Activated T-cell treated with anti-CD3 and anti-CD28 coated beads for 48 hours (primary cell): ENCODE data around the gene OAS1.
"Not testable (repeated sequence)": the region's sequence is repeated elsewhere in the genome, so short reads cannot be mapped to it uniquely, and the experiment has no call there.

ENCODE experiments used
- DNase-seq: peaks from one replicate; pipeline ENCODE4 v3.0.0-alpha.2; 2020; ENCODE audit warnings: low read depth

OAS1 gene

DNA sequence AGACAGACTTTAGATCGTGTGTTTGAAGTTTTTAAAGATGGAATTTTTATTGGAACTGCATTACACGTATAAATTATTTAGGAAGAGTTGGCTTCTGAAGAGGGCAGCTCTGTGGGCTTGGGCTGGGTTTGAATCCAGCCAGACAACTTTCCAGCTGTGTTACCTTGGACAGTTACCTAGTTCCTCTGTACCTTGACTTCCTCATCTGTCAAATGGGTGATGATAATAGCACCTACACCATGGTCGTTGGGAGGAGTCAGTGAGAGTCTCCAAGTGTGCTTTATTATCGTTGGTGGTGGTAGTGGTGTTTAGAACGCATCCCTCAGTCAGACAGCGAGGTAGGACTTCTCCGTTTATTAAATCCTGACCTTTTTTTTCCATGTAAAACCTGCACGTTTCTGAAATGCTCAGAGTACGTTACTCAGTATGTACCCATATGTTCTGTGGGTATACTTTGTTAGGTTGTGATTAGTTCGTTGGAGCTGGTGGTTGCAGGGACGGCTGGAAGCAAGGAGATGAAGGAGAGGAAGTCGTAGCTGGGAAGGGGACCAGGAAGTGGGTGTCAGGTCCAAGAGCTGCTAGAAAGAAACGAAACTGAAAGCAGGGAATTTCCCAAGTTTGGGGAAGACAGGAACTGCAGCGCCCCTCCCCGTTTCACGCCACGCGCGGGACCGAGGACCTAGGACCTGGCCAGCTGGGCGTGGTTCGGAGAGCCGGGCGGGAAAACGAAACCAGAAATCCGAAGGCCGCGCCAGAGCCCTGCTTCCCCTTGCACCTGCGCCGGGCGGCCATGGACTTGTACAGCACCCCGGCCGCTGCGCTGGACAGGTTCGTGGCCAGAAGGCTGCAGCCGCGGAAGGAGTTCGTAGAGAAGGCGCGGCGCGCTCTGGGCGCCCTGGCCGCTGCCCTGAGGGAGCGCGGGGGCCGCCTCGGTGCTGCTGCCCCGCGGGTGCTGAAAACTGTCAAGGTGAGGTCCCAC is 31.3 kb downstream of the OAS1 start, which contains the start of gene OAS3:
TSS of gene OAS3 (plus strand) at position 734 of the 979 bp plus-strand sequence. CDS start at position 791, 57 bp downstream.
- DNase-seq: peak; percentile 27

DNA sequence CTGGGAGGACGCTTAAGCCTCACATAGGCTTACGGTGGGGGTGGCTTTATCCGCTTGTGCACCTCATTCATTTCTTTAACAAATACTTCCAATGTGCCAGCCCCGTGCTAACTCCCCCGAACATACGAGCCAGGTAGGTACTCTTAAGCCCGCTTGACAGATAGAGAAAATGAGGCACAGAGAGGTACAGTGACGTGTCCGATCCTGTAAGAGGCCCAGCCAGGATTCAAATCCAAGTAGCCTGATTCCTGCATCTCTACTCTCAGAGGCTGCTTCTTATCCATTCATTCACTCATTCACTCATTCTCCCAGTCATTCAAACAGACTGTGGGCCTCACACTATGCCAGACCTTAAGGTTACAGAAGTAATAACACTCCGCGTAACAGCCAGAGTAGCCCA is 32.0 kb downstream of the OAS1 start:
- DNase-seq: no peak

DNA sequence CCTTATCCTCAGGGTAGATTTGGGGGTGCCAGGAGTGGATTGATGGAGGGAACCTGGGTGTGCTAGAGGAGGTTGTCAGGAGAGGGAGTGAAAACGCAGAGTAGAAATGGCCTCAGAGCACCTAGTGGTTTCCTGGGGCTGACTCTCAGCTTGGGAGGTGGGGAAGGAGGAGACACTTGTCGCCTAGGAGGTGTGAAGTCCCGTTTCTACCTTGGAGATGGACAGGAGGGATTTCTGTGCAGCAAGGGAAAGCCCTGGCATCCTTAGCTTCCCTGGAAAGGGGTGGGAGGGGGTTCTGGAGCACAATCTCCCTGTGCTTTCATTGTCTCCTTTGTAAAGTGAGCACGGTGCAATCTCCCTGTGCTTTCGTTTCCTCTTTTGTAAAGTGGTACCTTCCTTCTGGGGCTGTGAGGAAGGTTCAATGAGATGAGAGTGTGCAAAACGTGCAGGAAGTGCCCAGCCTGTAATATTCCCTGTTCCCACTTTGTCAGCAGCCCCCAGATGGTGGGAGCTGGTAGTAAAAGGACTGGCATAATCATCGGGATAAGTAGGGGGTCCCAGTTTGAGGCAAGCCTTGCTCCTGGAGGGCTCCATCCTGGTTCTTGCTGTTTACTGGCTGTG is 33.1 kb downstream of the OAS1 start:
- no peak for DNase-seq

DNA sequence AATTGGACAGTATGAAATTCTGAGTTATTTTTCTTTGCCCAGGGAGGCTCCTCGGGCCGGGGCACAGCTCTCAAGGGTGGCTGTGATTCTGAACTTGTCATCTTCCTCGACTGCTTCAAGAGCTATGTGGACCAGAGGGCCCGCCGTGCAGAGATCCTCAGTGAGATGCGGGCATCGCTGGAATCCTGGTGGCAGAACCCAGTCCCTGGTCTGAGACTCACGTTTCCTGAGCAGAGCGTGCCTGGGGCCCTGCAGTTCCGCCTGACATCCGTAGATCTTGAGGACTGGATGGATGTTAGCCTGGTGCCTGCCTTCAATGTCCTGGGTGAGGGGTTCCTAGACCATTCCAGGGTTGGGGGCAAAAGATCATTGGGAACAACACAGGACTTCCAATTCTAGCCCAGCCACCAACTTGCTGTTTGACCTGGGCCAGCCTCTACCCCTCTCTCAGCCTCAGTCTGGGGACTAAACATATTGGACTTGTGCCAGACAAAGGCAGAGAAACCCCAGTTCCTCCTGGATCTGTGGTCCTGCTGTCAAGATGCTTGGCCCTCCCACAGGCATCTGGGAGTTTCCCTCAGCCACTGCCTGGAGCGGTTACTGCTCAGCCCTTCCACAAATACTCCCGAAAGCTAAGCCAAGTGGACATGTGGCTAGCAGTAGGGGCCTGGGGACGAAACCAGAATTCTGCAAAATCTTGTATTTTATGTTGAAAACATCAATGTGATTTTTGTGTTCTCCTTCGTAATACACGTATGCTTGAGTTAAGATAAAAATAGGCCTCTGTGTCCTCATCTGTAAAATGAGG is 35.0 kb downstream of the OAS1 start:
- no peak for DNase-seq

DNA sequence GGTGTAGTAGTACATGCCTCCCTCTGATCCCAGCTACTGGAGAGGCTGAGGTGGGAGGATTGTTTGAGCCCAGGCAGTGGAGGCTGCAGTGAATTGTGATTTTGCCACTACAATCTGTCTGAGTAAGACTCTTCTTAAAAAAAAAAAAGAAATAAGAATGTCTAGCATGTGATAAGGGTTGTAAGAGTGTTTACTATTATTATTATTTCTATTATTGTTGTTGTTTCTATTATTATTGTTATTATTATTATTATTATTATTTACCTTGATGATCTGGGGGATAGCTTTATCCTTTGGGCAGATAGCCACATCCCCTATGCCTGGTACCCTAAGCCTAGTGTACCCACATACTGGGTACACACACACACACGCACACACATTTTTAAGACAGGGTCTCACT is 35.8 kb downstream of the OAS1 start:
- no peak for DNase-seq

DNA sequence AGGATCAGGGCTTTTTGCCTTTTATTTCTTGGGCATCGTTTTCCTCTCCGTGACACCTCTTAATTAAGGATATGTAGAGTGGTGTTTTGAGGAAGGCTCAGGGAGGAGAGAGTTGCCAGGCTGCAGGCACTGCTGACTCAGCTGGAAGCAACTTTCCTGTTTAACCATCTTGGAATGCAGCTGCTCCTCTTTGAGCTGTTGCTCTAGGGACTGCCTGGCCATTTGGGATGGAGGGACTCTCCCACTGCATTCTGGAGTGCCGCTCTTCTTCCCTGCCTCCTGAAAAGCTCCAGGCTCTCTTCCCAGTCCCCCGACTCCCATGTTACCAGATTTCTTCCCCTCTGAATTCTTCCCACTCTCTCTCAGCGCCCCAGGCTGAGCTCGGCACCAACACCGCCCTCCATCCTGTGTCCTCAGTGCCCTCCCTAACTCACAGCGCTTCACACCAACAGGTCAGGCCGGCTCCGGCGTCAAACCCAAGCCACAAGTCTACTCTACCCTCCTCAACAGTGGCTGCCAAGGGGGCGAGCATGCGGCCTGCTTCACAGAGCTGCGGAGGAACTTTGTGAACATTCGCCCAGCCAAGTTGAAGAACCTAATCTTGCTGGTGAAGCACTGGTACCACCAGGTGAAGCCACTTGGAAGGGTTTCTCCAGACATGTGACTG is 37.4 kb downstream of the OAS1 start:
- DNase-seq: no peak

DNA sequence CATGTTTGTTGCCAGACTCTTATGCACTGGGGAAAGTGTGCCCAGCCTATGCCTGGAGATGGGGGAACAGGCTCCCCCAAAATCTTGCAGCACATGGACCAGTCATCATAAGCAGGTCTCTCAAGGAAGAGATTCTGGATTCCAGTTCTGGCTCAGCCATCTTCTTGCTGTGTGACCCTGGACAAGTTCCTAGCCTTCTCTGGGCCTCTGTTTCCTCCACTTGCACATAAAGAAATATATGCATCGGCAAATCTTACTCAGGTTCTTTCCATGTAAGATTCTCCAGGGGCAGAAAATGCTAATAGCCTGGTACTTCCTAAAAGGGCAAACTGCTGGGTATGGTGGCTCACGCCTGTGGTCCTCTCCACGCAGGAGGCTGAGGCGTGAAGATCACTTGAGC is 38.8 kb downstream of the OAS1 start:
- no peak for DNase-seq

DNA sequence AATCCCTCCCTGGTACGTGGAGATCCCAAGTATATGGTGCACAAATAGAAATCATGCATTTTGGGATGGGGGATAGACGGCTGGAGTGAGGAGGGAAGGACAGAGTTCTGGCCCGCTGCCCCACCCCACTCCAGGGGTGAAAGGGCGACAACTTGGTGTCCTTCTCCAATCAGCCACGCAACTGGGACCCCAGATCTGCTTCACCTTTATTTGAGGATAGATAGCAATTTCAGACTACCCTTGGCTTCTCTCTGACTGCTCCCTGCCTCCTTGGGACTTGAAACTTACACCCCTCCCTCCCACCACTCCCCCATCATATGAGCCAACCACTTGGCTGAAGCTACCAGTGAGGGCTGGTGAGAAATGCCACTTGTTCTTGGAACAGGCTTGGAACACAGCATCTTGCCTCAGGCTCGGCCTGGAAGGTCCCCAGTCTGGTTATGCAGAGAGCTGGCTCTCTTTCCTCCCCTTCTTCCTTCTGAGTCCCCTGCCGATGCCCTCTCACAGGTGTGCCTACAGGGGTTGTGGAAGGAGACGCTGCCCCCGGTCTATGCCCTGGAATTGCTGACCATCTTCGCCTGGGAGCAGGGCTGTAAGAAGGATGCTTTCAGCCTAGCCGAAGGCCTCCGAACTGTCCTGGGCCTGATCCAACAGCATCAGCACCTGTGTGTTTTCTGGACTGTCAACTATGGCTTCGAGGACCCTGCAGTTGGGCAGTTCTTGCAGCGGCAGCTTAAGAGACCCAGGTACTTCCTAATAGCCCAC is 39.7 kb downstream of the OAS1 start:
- DNase-seq: no peak

DNA sequence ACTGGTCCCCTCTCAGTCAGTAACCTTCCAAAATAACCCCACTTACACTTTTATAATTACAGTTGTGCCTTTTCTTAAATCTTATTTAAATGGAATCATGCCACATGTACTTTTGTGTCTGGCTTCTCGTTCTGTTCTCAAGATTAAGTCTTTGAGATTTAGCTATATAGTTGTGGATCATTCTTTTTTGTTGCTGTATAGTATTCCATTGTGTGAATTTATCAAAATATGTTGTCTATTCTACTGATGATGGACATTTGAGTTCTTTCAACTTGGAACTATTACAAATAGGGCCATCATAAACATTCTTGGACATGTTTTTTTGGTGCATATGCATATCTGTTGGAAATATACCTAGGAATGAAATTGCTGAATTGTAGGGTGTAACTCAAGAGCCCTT is 40.6 kb downstream of the OAS1 start:
- DNase-seq: no peak

DNA sequence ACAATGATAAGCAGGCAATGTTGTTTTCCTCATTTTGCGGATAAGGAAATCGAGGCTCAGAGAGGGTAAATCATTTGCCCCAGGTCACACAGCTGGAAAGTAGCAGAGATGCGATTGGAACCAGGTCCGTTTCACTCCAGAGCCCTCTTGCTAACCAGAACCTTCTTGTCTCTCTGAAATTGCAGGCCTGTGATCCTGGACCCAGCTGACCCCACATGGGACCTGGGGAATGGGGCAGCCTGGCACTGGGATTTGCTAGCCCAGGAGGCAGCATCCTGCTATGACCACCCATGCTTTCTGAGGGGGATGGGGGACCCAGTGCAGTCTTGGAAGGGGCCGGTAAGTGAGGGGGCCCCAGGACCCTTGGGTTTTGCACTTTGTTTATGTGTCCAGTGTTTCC is 41.0 kb downstream of the OAS1 start:
- DNase-seq: no peak

DNA sequence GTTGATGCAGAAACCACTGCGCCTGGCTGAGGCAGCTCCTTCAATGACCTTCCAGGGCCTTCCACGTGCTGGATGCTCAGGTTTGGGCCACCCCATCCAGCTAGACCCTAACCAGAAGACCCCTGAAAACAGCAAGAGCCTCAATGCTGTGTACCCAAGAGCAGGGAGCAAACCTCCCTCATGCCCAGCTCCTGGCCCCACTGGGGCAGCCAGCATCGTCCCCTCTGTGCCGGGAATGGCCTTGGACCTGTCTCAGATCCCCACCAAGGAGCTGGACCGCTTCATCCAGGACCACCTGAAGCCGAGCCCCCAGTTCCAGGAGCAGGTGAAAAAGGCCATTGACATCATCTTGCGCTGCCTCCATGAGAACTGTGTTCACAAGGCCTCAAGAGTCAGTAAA is 42.0 kb downstream of the OAS1 start:
- DNase-seq: no peak

DNA sequence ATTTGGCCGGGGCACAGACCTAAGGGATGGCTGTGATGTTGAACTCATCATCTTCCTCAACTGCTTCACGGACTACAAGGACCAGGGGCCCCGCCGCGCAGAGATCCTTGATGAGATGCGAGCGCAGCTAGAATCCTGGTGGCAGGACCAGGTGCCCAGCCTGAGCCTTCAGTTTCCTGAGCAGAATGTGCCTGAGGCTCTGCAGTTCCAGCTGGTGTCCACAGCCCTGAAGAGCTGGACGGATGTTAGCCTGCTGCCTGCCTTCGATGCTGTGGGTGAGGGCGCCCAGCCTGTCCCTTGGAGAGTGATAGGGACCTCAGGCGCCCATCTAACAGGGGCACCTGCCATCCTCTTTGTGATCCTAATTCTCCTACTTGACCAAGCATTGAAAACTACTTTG is 43.9 kb downstream of the OAS1 start:
- no peak for DNase-seq

DNA sequence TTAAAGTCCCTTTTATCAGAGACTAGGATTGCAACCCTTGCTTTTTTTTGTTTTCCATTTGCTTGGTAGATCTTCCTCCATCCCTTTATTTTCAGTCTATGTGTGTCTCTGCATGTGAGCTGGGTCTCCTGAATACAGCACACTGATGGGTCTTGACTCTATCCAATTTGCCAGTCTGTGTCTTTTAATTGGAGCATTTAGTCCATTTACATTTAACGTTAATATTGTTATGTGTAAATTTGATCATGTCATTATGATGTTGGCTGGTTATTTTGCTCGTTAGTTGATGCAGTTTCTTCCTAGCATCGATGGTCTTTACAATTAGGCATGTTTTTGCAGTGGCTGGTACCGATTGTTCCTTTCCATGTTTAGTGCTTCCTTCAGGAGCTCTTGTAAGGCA is 50.4 kb downstream of the OAS1 start:
- not testable (repeated sequence) for DNase-seq

DNA sequence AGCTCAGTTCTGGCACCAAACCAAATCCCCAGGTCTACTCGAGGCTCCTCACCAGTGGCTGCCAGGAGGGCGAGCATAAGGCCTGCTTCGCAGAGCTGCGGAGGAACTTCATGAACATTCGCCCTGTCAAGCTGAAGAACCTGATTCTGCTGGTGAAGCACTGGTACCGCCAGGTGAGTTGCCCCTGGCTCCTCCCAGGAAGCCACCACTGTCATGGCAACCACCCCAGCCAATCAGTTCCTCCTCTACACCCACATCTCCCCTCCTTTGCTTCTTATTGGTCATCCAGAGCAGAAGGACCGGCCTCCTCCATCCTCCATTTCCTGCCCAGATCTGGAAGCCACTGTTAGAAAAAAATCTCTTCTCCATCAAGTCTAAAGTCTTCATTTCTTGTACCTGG is 54.3 kb downstream of the OAS1 start:
- no peak for DNase-seq

DNA sequence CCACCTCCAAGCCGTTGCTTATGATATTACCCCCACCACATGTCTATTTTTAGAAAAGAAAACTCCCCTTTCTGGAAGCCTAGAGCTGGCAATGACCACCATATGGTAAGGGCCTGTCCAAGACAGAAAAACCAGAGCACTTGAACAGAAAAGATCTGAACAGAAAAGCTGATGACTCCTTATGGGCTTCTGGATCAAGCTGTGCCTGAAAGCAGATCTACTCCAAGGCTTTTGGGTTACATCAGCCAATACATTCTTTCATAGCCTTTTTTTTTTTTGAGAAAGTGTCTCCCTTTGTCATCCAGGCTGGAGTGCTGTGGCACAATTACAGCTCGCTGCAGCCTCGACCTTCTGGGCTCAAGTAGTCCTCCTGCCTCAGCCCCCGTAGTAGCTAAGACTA is 54.8 kb downstream of the OAS1 start:
- no peak for DNase-seq

DNA sequence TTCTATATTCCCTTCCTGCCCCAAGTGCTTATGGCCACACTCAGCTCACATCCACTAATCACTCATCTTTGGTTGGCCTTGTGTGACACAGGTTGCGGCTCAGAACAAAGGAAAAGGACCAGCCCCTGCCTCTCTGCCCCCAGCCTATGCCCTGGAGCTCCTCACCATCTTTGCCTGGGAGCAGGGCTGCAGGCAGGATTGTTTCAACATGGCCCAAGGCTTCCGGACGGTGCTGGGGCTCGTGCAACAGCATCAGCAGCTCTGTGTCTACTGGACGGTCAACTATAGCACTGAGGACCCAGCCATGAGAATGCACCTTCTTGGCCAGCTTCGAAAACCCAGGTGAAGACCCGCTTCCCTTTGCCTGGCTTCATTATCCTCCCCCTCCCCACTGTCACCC is 55.8 kb downstream of the OAS1 start:
- no peak for DNase-seq

DNA sequence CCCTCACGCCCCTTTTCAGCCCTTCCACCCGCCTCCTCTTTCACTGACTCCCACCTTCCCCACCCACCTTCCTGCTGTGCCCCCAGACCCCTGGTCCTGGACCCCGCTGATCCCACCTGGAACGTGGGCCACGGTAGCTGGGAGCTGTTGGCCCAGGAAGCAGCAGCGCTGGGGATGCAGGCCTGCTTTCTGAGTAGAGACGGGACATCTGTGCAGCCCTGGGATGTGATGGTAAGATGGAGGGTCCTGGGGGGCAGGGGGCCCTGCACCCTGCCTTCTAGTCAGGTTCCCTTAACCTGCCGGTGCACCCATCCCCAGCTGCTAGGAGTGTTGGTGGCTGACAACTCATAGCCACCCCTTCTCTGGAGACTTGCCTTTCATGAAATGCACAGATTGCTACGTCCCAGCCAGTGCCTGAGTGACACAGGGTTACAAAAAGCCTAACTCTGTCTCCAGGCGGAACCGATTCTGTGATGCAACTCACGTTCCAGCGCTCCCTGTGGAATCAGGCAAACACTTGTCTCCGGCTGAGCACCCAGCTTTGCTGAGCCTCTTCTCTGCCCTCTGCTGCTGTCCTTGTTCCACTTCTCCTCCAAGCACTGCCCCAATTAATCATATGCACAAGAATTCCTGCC is 56.6 kb downstream of the OAS1 start:
- no peak for DNase-seq

DNA sequence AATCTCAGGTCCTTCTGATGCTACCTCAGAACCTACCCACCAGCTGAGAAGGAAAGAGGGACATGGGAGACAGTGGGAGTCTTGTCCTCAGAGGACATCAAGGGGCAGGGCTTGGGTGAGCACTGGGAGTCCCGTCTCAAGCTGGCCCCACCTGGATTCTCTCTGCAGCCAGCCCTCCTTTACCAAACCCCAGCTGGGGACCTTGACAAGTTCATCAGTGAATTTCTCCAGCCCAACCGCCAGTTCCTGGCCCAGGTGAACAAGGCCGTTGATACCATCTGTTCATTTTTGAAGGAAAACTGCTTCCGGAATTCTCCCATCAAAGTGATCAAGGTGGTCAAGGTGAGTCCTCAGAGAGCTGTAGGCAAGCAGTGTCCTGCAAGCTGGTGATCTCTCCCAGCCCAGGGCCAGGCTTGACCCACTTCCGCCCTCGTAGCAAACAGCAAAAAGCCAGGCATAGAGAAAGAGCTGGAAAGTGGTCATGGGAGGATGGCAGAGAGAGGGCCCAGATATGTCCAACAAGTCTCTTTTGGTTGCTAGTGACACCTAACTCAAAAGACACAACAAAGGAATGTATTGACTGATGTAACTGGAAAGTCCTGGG is 57.4 kb downstream of the OAS1 start:
- no peak for DNase-seq

DNA sequence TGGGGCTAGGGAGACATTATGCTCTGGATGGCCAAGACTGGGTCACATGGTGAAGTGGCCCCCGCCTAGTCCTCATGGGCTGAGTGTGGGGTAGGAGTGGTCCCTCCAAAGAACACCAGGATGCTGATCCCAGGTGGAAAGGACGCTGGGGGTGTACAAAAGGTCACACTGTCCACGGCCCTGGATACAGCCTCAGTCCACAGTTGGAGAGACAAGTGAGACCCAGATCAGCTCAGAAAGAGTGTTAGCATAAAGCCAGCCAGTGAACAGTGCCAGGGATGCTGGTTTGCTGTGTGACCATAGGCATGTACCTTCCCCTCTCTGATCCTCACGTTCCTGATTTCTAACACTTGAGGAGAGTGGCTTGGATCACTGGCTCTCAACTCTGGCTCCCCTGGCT is 58.2 kb downstream of the OAS1 start:
- no peak for DNase-seq

DNA sequence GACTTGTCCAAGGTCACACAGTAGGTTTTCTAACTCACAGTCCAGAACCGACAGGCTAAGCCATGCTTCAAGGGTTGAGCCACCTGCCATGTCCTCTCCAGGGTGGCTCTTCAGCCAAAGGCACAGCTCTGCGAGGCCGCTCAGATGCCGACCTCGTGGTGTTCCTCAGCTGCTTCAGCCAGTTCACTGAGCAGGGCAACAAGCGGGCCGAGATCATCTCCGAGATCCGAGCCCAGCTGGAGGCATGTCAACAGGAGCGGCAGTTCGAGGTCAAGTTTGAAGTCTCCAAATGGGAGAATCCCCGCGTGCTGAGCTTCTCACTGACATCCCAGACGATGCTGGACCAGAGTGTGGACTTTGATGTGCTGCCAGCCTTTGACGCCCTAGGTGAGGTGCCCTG is 58.9 kb downstream of the OAS1 start:
- DNase-seq: no peak
